GM18858 (cell line): Measurements from ENCODE around the gene VAT1L.

Experiments used
- ATAC-seq: cut with Tn5 transposase; IDR thresholded peaks from one replicate; pipeline ENCODE4 v1.9.1; 2021; ENCODE audit not compliant: unreplicated experiment

The VAT1L gene, protein sequence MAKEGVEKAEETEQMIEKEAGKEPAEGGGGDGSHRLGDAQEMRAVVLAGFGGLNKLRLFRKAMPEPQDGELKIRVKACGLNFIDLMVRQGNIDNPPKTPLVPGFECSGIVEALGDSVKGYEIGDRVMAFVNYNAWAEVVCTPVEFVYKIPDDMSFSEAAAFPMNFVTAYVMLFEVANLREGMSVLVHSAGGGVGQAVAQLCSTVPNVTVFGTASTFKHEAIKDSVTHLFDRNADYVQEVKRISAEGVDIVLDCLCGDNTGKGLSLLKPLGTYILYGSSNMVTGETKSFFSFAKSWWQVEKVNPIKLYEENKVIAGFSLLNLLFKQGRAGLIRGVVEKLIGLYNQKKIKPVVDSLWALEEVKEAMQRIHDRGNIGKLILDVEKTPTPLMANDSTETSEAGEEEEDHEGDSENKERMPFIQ

DNA sequence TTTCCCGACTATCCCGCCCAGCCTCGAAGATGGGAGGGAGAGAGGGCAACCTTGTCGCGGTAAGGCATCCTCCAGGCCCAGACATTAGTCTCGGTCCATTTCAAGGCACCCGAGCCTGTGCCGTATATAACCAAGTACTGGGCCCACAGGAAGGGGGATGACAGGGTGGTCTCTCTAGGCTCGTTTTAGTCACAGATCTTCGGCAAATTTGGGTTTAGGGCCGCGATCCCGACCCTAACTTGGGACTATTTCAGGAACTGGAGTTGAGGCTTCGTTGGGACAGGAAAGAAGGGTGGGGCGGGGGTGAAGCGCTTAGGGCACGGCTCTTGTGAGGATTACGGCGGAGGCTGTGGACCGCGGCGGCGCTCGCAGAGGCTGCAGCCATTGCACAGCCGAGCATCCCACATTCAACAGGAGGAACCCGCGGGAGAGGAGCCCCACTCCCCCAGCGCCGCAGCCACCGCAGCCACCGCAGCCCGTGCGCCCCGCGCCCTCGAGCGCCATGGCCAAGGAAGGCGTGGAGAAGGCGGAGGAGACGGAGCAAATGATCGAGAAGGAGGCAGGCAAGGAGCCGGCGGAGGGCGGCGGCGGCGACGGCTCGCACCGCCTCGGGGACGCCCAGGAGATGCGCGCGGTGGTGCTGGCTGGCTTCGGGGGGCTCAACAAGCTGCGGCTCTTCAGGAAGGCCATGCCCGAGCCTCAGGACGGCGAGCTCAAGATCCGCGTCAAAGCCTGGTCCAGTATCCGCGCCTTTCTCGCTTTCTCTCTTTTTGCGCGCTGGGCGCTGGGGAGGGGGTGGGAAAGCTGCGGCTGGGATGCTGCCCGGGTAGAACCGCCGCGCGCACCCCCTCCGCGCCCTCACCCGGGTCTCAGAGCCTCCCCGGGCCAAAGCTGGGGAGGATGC is at the start of gene VAT1L:
VAT1L (plus strand) TSS at position 384 of the 904 bp plus-strand sequence; CDS start at position 503, 119 bp downstream.
- no peak for ATAC-seq

DNA sequence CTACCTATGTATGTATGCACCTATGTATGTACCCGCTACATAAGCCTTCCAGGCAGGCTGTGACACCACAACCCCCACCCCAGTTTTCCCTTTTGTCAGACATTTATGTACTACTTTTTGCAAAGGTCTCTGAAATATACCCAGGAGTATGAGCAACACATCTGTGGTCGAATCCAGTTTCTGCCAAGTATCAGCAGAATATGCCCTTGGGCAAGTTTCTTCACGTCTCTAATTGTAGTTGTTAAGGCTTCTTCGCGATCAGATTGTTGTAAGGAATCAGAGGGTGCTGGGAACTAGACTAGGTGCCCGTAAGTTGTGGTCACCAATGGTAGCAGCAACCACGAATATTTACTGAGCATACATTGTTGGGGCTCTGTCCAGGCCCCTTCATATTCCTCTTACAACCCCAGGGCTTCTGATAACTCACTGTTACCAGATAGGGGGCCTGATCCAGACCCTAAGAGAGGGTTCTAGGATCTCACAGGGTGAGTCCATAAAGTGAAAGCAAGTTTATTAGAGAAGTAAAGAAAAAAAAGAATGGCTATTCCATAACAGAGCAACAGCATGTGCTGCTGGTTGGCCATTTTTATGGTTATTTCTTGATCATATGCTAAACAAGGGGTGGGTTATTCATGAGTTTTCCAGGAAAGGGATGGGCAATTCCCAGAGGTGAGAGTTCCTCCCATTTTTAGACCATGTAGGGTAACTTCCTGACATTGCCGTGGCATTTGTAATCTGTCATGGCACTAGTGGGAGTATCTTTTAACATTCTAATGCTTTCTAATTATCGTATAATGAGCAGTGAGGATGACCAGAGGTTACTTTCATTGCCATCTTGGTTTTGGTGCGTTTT is 49.4 kb upstream of the VAT1L start:
- ATAC-seq, result no peak

DNA sequence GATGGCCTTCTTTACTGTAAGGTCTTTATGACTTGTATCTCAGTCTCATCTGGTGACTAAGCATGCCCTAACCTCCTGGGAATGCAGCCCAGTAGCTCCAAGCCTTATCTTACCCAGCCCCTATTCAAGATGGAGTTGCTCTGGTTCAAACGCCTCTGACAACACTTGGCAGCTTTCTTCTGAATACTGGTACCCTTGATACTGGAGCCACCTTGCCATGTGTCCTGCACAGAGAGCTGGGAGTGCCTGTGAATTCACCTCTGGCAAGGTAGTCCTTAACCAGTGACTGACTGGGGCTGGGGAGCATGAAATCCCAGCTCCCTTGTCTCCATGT is 48.8 kb upstream of the VAT1L start:
- ATAC-seq, result no peak

DNA sequence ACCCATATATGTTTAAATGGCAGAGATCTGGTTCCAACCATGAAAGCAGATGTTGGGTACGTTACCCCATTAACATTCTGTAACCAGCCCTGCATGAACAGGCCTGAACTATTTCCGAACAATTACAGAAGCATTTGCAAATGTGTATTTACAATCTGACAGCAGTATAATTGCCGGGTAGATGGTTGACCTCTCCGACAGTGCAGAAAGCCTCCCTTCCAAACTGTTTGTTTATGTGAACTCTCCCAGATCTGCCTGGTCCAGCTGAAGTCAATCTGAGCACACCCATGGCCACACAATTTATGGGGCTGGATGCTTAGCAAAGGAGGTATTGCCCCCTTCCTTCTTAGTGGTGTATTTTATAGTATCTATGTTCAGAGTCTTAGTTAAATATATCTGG is 44.2 kb upstream of the VAT1L start:
- no peak for ATAC-seq

DNA sequence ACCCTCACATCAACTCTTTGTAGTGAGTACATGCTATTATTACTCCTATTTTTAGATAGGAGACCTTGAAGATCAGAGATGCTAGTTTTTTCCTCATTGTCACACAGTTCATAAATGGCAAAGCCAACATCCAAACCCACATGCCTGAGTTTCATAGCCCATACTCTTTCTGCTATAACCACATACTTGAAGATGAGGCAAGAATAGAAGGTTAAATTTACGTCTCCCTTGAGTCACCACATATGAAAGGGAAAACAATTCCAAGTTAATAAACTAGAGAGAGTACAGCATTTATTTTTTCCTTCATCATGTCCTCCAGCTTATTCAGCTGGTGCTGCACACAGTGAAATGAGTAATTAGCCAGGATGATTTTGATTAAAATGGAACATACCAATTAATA is 42.4 kb upstream of the VAT1L start:
- no peak for ATAC-seq

DNA sequence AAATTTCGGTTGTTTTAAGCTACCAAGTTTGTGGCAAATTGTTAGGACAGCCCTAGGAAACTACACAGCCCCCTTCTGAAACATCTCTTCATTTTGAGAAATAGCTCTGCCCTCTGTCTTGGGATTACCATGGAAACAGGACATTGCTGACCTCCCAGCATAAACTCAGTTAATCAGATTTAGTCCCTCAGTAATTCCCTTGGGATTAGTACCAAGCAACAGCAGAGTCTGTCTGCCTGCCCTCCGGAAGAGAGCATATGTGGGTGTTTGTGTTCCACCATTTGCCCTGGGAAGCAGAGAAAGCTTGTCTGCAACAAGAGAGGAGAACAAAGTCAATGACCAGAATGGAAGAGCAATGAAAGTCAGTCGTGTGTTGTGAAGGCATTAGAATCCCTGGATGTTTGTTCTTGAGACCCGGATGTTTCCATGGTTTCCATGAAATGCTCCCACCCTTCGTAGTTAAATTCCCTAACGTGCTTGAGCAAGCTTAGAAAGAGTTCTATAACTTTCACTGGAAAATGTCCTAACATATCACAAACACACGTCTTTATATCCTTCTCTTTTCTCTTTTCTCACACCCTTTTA is 39.9 kb upstream of the VAT1L start:
- no peak for ATAC-seq

DNA sequence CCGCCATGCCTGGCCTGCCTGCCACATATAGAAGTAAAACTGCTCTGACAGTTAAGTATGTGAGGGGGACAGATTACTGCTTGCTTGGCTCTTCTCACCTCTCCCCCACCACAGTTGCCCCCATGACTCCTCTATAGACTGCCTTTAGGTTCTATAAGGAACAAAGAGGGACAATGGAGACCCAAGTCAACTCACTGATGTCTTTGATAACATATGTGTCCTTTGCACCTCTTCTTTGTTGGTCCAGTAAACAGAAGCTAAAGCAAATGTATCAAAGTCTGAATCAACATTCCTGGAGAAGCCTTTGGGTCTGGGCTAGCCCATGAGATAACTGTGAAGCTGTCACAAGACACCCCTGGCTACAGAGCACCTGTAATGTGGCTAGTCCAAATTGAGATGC is 38.9 kb upstream of the VAT1L start:
- no peak for ATAC-seq

DNA sequence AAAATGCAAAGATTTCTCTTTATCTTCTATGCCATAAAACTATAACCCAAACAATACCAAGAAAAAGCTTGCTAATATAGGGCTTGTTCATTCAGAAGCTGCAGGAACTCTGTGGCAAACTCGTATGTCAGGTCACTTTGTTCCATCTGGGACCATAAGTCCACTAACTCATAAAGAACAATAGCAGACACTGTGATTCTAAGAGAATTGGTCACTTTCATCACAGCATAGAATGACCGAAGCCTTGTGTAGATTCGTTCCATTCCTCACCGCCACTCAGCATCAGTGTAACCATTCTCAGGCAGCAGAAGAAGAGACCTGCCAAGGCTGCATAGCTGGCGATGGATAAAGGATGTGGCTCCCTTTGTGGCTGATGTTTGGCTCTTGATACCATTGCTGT is 30.3 kb upstream of the VAT1L start:
- ATAC-seq, result no peak

DNA sequence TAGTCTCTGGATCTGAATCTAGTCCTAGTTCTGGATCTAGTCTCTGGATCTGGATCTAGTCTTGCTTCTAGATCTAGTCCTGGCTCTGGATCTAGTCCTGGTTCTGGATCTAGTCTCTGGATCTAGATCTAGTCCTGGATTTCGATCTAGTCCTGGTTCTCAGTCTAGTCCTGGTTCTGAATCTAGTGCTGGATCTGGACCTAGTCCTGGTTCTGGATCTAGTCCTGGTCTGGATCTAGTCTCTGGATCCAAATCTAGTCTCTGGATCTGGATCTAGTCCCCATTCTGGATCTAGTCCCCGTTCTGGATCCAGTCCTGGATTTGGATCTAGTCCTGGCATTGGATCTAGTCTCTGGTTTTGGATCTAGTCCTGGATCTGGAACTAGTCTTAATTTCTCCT is 29.9 kb upstream of the VAT1L start:
- ATAC-seq, result no peak

DNA sequence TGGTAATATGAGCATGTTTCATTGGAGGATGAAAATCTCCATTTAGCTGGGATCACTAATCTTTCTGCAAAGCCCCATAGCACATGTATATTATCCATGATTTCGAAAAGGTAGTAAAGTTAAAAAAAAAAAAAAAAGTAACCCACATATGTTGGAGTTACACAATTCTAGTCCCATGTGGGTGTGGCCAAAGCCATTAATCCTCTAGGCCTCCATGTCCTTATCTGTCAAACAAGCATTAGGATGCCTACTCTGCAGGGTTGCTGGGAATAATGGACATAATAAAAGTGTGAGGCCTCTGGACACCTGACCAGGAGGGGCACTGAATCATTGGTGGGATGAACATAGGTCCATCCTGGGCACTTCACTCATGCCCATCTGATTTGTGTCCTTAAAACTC is 29.2 kb upstream of the VAT1L start:
- ATAC-seq, result no peak

DNA sequence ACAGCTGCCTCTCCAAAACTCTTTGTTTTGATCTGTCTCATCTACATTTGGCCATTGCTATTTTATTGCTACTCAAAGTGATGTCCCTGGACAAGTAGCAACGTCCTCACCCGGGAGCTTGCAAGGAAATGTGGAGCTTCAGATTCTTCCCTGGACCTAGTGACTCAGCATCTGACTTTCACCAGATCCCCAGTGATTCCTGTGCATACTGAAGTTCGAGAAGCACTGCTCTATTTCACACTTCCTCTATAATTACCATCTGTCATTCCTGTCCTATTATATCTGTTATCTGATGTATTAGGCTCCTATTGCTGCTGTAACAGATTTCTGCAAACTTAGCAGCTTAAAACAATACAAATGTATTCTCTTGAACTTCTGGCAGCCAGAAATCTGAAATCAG is 28.5 kb upstream of the VAT1L start:
- ATAC-seq, result no peak

DNA sequence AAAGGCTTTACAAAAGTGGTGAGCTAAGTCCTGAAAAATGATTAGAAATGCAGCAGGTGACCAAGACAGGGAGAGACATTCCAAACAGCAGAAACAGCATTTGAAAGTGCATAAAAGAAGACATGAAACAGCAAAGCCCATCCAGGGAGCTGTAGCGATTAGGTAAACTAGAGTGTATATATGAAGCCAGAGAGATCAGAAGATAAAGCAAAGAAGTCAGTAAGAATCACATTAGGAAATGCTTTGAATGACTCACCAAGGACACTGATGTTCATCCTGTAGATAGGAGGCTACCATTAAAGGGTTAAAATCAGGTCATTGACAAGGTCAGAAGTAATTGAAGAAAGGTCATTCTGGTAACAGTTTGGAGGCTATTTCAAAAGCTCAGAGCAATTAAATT is 27.6 kb upstream of the VAT1L start:
- ATAC-seq, result no peak

DNA sequence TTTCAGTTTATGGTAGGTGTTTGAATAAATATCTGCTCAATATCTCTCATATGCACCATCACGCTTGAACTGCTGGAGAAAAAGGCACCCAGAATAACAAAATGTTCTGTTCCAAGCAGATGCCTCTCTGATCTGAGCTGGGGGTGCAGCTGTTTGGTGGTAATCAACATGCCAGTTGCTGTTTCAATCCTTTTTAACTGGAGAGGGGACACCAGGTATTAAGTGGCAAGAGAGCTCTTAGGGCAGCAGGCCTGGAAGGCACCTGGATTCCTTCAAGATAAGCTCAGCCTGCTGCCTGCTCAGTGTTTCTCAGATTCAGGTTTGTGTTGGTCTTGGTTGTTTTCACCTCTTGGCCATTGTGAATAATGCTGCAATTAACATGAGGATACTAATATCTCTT is 27.2 kb upstream of the VAT1L start:
- ATAC-seq, result no peak

DNA sequence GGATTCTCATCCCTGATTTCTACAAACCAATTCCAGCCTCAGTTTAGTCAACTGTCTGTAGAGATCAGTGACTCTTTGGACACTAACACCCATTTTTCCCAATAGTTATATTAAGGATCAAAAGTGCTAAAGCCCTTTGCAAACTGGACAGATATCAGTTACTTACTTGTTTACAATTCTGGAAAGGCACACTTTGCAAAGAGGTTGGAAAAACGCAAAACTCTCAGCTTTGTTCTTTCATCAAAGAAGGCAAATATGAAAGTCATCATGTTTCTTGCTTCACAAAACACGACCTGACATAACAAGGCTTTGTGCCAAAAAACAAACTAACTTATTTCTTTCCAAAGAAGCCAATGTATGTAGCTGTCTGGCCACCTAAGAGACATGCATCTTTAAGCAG is 26.1 kb upstream of the VAT1L start:
- no peak for ATAC-seq

DNA sequence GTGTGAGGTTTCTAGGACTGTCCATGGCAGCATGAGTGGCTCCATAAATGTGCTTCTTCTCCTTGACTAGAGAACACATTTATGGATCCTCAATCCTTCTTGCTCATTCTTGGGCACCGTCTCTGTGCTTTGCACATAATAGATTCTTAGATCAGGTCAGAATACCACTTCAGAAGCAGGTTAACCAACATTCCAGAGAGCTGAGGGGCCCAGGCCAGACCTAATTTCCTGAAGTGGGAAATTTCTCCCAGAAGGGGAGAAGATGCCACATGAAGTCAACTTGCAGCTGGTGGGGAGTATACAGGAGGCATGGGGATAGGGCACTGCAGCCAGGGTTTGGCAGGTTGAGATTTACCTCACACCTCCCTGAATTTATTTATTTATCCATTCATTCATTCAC is 24.4 kb upstream of the VAT1L start:
- ATAC-seq, result no peak

DNA sequence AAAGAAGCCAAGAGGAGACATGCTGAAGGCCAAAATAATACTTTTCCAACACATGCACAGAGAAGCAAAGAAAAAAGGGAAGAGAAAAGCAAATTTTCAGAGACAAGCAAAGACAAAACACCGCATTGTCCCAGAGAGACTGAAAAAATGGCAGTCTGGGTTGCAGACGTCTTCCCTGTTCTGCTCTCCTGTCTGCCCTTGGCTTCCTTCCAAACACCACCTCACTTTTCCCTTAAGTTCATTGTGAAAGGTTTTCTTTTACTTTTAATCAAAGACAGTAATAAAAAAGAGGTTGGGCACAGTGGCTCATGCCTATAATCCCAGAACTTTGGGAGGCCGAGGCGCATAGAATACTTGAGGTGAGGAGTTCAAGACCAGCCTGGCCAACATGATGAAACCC is 21.2 kb upstream of the VAT1L start:
- no peak for ATAC-seq

DNA sequence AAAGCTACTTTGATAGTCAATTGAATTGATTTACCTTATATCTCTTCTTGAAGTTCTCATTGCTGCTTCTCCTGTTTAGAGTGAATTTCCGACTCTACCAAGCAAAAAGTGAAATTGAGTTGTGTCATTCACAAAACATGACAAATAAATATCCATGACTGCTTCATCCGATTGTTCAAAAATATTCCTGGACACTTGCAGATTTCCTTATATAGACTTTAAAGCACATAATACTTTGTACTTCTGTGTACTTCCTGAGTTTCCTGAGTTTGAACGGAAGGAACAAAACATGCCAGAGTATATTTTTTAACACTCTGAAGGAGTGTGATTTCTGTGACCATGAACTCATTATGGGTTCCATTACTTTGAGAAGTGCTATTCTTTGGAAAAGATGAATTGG is 20.5 kb upstream of the VAT1L start:
- ATAC-seq, result no peak

DNA sequence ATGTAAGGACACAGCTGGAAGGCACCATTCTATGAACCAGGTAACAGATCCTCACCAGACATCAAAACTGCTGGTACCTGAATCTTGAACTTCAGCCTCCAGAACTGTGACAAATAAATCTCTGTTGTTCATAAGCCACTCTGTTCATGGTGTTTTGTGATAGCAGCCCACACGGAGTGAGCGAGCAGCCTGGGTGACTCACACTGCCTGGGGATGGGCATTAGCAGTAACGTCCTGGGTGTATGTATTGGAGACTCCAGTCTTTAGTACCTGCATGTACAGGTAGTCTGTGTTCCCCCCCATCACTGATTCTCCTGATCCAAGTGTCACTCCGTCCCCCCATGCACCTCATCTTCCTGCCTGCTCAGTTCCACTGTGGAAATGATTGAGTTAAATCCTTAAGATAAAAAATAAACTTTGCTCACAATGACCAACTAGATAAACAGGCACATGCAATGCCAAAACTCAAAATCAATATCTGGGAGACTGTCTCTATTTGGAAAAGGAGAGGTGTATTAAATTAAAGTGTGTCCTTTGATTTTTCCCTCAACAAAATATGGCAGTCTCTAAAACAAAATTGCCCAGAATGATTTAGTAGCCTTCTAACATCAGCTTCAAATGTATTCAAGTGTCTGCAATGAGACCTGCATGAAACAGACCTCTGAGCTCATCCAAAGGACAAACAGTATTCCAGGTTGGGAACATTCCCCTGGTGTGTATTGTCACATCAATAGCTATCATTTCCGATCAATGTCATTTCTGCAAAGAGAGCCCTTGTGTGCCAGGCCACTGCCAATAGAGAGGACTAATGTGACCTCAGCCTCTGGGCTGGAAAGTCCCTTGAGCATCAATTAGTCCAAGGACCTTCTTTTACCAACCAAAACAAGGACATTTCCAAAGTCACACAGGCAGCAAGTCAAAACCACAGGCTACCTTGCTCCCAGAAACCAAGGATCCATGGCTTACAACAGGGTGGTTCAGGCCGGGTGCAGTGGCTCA is 12.2 kb upstream of the VAT1L start:
- ATAC-seq, result no peak

DNA sequence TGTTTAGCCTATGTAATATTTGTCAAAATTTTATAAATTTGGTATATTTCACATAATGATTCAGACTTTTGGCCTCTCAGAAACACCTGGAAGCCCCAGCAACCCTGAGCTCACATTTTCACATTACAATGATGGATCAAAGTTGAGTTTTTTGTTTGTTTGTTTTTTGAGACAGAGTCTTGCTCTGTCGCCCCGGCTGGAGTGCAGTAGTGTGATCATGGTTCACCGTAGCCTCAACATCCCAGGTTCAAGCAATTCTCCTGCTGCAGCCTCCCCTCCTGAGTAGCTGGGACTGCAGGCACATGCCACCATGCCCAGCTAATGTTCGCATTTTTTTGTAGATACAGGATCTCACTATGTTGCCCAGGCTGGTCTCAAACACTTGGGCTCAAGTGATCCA is 10.6 kb upstream of the VAT1L start:
- no peak for ATAC-seq

DNA sequence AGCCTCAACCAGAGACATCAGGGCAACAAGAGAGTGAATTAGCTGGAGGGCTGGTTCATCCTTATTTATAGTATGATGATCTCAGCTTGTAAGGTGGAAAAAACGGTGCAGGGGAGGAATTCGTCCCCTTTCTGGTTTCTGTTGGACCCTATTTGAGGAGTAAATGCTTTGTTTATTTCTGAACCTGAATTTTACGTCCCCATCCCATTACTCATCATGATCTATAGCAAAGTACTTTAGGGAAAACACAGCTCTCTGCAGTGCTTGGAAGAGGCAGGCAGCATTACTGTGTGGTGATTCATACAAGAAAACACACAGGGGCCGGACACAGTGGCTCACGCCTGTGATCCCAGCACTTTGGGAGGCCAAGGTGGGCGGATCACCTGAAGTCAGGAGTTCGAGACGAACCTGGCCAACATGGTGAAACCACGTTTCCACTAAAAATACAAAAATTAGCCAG is 8.0 kb upstream of the VAT1L start:
- no peak for ATAC-seq
